Hematopoietic multipotent progenitor cell treated with erythropoietin and hydrocortisone succinate and interleukin-3 and kit ligand, for 17 days (in vitro differentiated cells): Measurements from ENCODE around the gene SEPTIN8.
A peak's percentile ranks its signal among the peaks of the same experiment; 100 is the strongest.

ENCODE experiments used
- DNase-seq: peaks from one replicate; pipeline ENCODE4 v3.0.0-alpha.2; 2015; ENCODE audit warnings: low spot score

SEPTIN8 gene

GRCh38 chr5:132748522-132749000, 28.5 kb downstream of the SEPTIN8 start:
- DNase-seq, result no peak

GRCh38 chr5:132747616-132748440, 29.2 kb downstream of the SEPTIN8 start:
- no peak for DNase-seq

- no peak for DNase-seq
These were observed 30.0 kb downstream of the SEPTIN8 start, which contains the start of gene CCNI2 for GRCh38 chr5:132746954-132747615. CCNI2 (plus strand) TSS chr5:132747426; CDS start chr5:132747496, 70 bp downstream.

GRCh38 chr5:132746592-132746953, 30.5 kb downstream of the SEPTIN8 start:
- DNase-seq, result no peak

GRCh38 chr5:132744659-132745058, 32.4 kb downstream of the SEPTIN8 start:
- no peak for DNase-seq

- DNase-seq, result no peak
These were observed 34.4 kb downstream of the SEPTIN8 start for GRCh38 chr5:132742626-132743025.

GRCh38 chr5:132742158-132742557, 34.9 kb downstream of the SEPTIN8 start:
- no peak for DNase-seq

GRCh38 chr5:132739232-132739631, 37.8 kb downstream of the SEPTIN8 start:
- no peak for DNase-seq

- DNase-seq, result no peak
These were observed 38.9 kb downstream of the SEPTIN8 start for GRCh38 chr5:132737982-132738681.

GRCh38 chr5:132736853-132737833, 39.9 kb downstream of the SEPTIN8 start, which contains the start of gene KIF3A:
KIF3A (minus strand) TSS chr5:132737546; CDS start chr5:132737419, 127 bp downstream.
- DNase-seq, result peak; percentile 97

- DNase-seq, result no peak
These were observed 42.4 kb downstream of the SEPTIN8 start for GRCh38 chr5:132734687-132735086.

- no peak for DNase-seq
These were observed 43.4 kb downstream of the SEPTIN8 start for GRCh38 chr5:132733499-132734148.

- DNase-seq, result no peak
These were observed 47.1 kb downstream of the SEPTIN8 start for GRCh38 chr5:132729896-132730295.

GRCh38 chr5:132725745-132726144, 51.3 kb downstream of the SEPTIN8 start:
- no peak for DNase-seq

GRCh38 chr5:132718544-132719312, 58.3 kb downstream of the SEPTIN8 start:
- no peak for DNase-seq

GRCh38 chr5:132714456-132715307, 62.4 kb downstream of the SEPTIN8 start:
- peak; percentile 39 for DNase-seq

GRCh38 chr5:132708645-132709044, 68.4 kb downstream of the SEPTIN8 start:
- DNase-seq, result no peak

GRCh38 chr5:132704875-132705274, 72.2 kb downstream of the SEPTIN8 start:
- no peak for DNase-seq
